CD8-positive, alpha-beta memory T cell (primary cell): ENCODE measurements around the gene SPATS2L. TPM values are rescaled to one million over a fixed set of nuclear protein-coding genes. Genes with fewer than 3 reads are reported as not detected.

Source experiments
- CTCF ChIA-PET: fragments of 350-600 bp; sonication (Branson Sonifier 250); formaldehyde crosslinking; loops from one replicate; lab custom pipeline; 2021; ENCODE audit warnings: antibody characterized with exemption; lab: Charles Lee
- POLR2A ChIA-PET: fragments of 350-600 bp; sonication (Branson Sonifier 250); formaldehyde crosslinking; loops from one replicate; lab custom pipeline; 2021; ENCODE audit warnings: antibody characterized with exemption; lab: Charles Lee
- DNase-seq, 5 donors: peaks; one replicate each; pipeline versions ENCODE4 v3.0.0 to v3.0.0-alpha.2; 2020 to 2022; ENCODE audit warnings: mixed read lengths in 1 of 5
- H3K27ac ChIP-seq: one replicate; pipeline ENCODE4 v1.7.0; 2013; ENCODE audit warnings: low read depth, mild to moderate bottlenecking, low read length, moderate library complexity
- H3K27me3 ChIP-seq: 2 replicates; pipeline ENCODE4 v1.7.0; 2013; ENCODE audit warnings: low read length, mild to moderate bottlenecking; ENCODE audit not compliant: insufficient read depth, poor library complexity, severe bottlenecking
- H3K36me3 ChIP-seq: 2 replicates; pipeline ENCODE4 v1.7.0; 2013; ENCODE audit warnings: mild to moderate bottlenecking, low read length, moderate library complexity; ENCODE audit not compliant: insufficient read depth
- H3K4me1 ChIP-seq: 2 replicates; pipeline ENCODE4 v1.7.0; 2013; ENCODE audit warnings: mild to moderate bottlenecking, low read length, moderate library complexity; ENCODE audit not compliant: insufficient read depth
- H3K4me3 ChIP-seq: 2 replicates; pipeline ENCODE4 v1.7.0; 2013; ENCODE audit warnings: mild to moderate bottlenecking, low read length
- H3K9me3 ChIP-seq: 2 replicates; pipeline ENCODE4 v1.7.0; 2013; ENCODE audit warnings: mild to moderate bottlenecking, low read length
- H3K27ac Mint-ChIP-seq, 8 donors: one replicate each; pipeline ENCODE4 v1.8.0; 2020 to 2021; ENCODE audit warnings: mixed read lengths in 8 of 8, mild to moderate bottlenecking in 6 of 8, inconsistent platforms in 3 of 8, moderate library complexity in 3 of 8
- H3K27me3 Mint-ChIP-seq, 2 donors: one replicate each; pipeline ENCODE4 v1.8.0; 2020 to 2021; ENCODE audit warnings: mixed read lengths in 2 of 2, mild to moderate bottlenecking in 1 of 2, moderate library complexity in 1 of 2
- H3K36me3 Mint-ChIP-seq, 3 donors: one replicate each; pipeline ENCODE4 v1.8.0; 2020 to 2021; ENCODE audit warnings: mixed read lengths in 3 of 3, inconsistent platforms in 1 of 3, mild to moderate bottlenecking in 1 of 3
- H3K4me1 Mint-ChIP-seq, 3 donors: one replicate each; pipeline ENCODE4 v1.8.0; 2020 to 2021; ENCODE audit warnings: mixed read lengths in 3 of 3, inconsistent platforms in 1 of 3, mild to moderate bottlenecking in 1 of 3
- H3K4me3 Mint-ChIP-seq, 7 donors: one replicate each; pipeline ENCODE4 v1.8.0; 2020 to 2021; ENCODE audit warnings: mixed read lengths in 7 of 7, mild to moderate bottlenecking in 6 of 7, moderate library complexity in 4 of 7, inconsistent platforms in 2 of 7
- H3K9me3 Mint-ChIP-seq, 5 donors: one replicate each; pipeline ENCODE4 v1.8.0; 2020 to 2022; ENCODE audit warnings: mixed read lengths in 5 of 5, mild to moderate bottlenecking in 3 of 5, moderate library complexity in 2 of 5, inconsistent platforms in 1 of 5
- polyA plus RNA-seq: library from polyadenylated mRNA; unstranded; fragments of 300-500 nt; fragmentation: Illumina TruSeq; gene quantifications from one replicate; pipeline ENCODE4 v1.2.3, GENCODE V29; 2021
- total RNA-seq, 2 experiments: library from RNA; stranded (reverse); gene quantifications; one replicate each; pipeline ENCODE4 v1.2.3, GENCODE V29; 2021

Gene SPATS2L
- total and polyA plus RNA-seq, 3 experiments from 2014 or later: 11.3 to 22.2 (median 21.8) TPM

GRCh38 chr2:200443376-200443775 lies 136.9 kb downstream of the SPATS2L start:
- no peaks in the 10 kb centered on the region for H3K36me3 ChIP-seq
- Mint-ChIP-seq H3K27me3 (no peaks in the 10 kb centered on the region), H3K4me3 (no peak overlapping the region), H3K27ac (no peak overlapping the region), H3K36me3 (peaks cover 0 to 9% (median 2%) of the 10 kb centered on the region in 3 donors), H3K9me3 (no peaks in the 10 kb centered on the region), H3K4me1 (no peaks in the 10 kb centered on the region)
- no peak for DNase-seq
- H3K27ac ChIP-seq: no peak overlapping the region
- CTCF ChIA-PET: interaction anchor here (1.9 kb wide), 1 partner anchor 27 kb away, joined by 5 read pairs; no protein-coding TSS in a partner anchor
- POLR2A ChIA-PET: no interaction called here
- H3K4me3 ChIP-seq: no peak overlapping the region
- no peaks in the 10 kb centered on the region for H3K4me1 ChIP-seq
- H3K9me3 ChIP-seq: no peaks in the 10 kb centered on the region
- no peaks in the 10 kb centered on the region for H3K27me3 ChIP-seq

- peaks cover 0 to 9% (median 3%) of the 10 kb centered on the region in 3 donors for H3K36me3 Mint-ChIP-seq
These were observed 137.4 kb downstream of the SPATS2L start for GRCh38 chr2:200443916-200444315.

GRCh38 chr2:200444530-200444929 lies 138.0 kb downstream of the SPATS2L start:
- no peaks in the 10 kb centered on the region for H3K36me3 ChIP-seq
- no peaks in the 10 kb centered on the region for H3K27me3 Mint-ChIP-seq
- POLR2A ChIA-PET: no interaction called here
- H3K4me3 ChIP-seq: no peak overlapping the region
- no peaks in the 10 kb centered on the region for H3K9me3 ChIP-seq
- H3K27ac ChIP-seq: no peak overlapping the region
- no peak overlapping the region for H3K4me3 Mint-ChIP-seq
- H3K9me3 Mint-ChIP-seq: no peaks in the 10 kb centered on the region
- peak overlapping the region in 1 of 8 donors; percentile 15 for H3K27ac Mint-ChIP-seq
- peaks cover 0 to 9% (median 3%) of the 10 kb centered on the region in 3 donors for H3K36me3 Mint-ChIP-seq
- H3K4me1 Mint-ChIP-seq: no peaks in the 10 kb centered on the region
- H3K27me3 ChIP-seq: no peaks in the 10 kb centered on the region
- CTCF ChIA-PET: interaction anchor here (1.9 kb wide), 1 partner anchor 26 kb away, joined by 5 read pairs; no protein-coding TSS in a partner anchor
- no peaks in the 10 kb centered on the region for H3K4me1 ChIP-seq
- no peak for DNase-seq

More at GRCh38 chr2:200443916-200444315, 137.4 kb downstream of the SPATS2L start:
- Histone ChIP-seq H3K36me3 (no peaks in the 10 kb centered on the region), H3K4me1 (no peaks in the 10 kb centered on the region), H3K4me3 (no peak overlapping the region), H3K9me3 (no peaks in the 10 kb centered on the region), H3K27ac (no peak overlapping the region), H3K27me3 (no peaks in the 10 kb centered on the region)
- ChIA-PET CTCF (interaction anchor here (1.9 kb wide), 1 partner anchor 26 kb away, joined by 5 read pairs; no protein-coding TSS in a partner anchor), POLR2A (no interaction called here)
- Mint-ChIP-seq H3K9me3 (no peaks in the 10 kb centered on the region), H3K4me1 (no peaks in the 10 kb centered on the region), H3K4me3 (no peak overlapping the region), H3K27me3 (no peaks in the 10 kb centered on the region), H3K27ac (no peak overlapping the region)
- DNase-seq: no peak

GRCh38 chr2:200445284-200445683 lies 138.8 kb downstream of the SPATS2L start:
- Mint-ChIP-seq H3K9me3 (no peaks in the 10 kb centered on the region), H3K27me3 (no peaks in the 10 kb centered on the region), H3K4me1 (no peaks in the 10 kb centered on the region), H3K4me3 (no peak overlapping the region), H3K36me3 (peaks cover 0 to 5% (median 3%) of the 10 kb centered on the region in 3 donors), H3K27ac (no peak overlapping the region)
- Histone ChIP-seq H3K27me3 (no peaks in the 10 kb centered on the region), H3K9me3 (no peaks in the 10 kb centered on the region), H3K27ac (no peak overlapping the region), H3K4me1 (no peaks in the 10 kb centered on the region), H3K4me3 (no peak overlapping the region), H3K36me3 (no peaks in the 10 kb centered on the region)
- POLR2A ChIA-PET: no interaction called here
- DNase-seq: no peak
- CTCF ChIA-PET: interaction anchor here (1.9 kb wide), 1 partner anchor 25 kb away, joined by 5 read pairs; no protein-coding TSS in a partner anchor

GRCh38 chr2:200446612-200447011 lies 140.1 kb downstream of the SPATS2L start:
- H3K27me3 Mint-ChIP-seq: no peaks in the 10 kb centered on the region
- DNase-seq: no peak
- no peaks in the 10 kb centered on the region for H3K4me1 Mint-ChIP-seq
- Histone ChIP-seq H3K27ac (no peak overlapping the region), H3K4me3 (no peak overlapping the region), H3K4me1 (no peaks in the 10 kb centered on the region), H3K36me3 (no peaks in the 10 kb centered on the region), H3K27me3 (no peaks in the 10 kb centered on the region), H3K9me3 (no peaks in the 10 kb centered on the region)
- no peaks in the 10 kb centered on the region for H3K9me3 Mint-ChIP-seq
- no peak overlapping the region for H3K27ac Mint-ChIP-seq
- ChIA-PET CTCF (no interaction called here), POLR2A (no interaction called here)
- no peak overlapping the region for H3K4me3 Mint-ChIP-seq
- peaks cover 0 to 6% (median 5%) of the 10 kb centered on the region in 3 donors for H3K36me3 Mint-ChIP-seq

GRCh38 chr2:200447139-200447855 lies 140.8 kb downstream of the SPATS2L start:
- no peaks in the 10 kb centered on the region for H3K27me3 ChIP-seq
- CTCF ChIA-PET: no interaction called here
- no peak overlapping the region for H3K4me3 Mint-ChIP-seq
- H3K27me3 Mint-ChIP-seq: no peaks in the 10 kb centered on the region
- H3K4me1 Mint-ChIP-seq: no peaks in the 10 kb centered on the region
- H3K9me3 ChIP-seq: no peaks in the 10 kb centered on the region
- H3K4me3 ChIP-seq: no peak overlapping the region
- peaks cover 0 to 5% (median 4%) of the 10 kb centered on the region in 3 donors for H3K36me3 Mint-ChIP-seq
- no peaks in the 10 kb centered on the region for H3K4me1 ChIP-seq
- H3K27ac Mint-ChIP-seq: peak overlapping the region in 1 of 8 donors; percentile 25
- no peak overlapping the region for H3K27ac ChIP-seq
- H3K36me3 ChIP-seq: no peaks in the 10 kb centered on the region
- H3K9me3 Mint-ChIP-seq: no peaks in the 10 kb centered on the region
- no peak for DNase-seq
- POLR2A ChIA-PET: no interaction called here

GRCh38 chr2:200448455-200448854 lies 142.0 kb downstream of the SPATS2L start:
- Mint-ChIP-seq H3K4me3 (no peak overlapping the region), H3K36me3 (peaks cover 0 to 7% (median 5%) of the 10 kb centered on the region in 3 donors), H3K9me3 (no peaks in the 10 kb centered on the region), H3K27ac (no peak overlapping the region), H3K4me1 (no peaks in the 10 kb centered on the region), H3K27me3 (no peaks in the 10 kb centered on the region)
- Histone ChIP-seq H3K27ac (no peak overlapping the region), H3K4me3 (no peak overlapping the region), H3K27me3 (no peaks in the 10 kb centered on the region), H3K36me3 (no peaks in the 10 kb centered on the region), H3K9me3 (no peaks in the 10 kb centered on the region), H3K4me1 (no peaks in the 10 kb centered on the region)
- POLR2A ChIA-PET: no interaction called here
- no peak for DNase-seq
- CTCF ChIA-PET: no interaction called here

GRCh38 chr2:200449149-200449548 lies 142.7 kb downstream of the SPATS2L start:
- Mint-ChIP-seq H3K27me3 (no peaks in the 10 kb centered on the region), H3K36me3 (peaks cover 0 to 9% (median 5%) of the 10 kb centered on the region in 3 donors), H3K4me3 (no peak overlapping the region), H3K27ac (no peak overlapping the region), H3K9me3 (no peaks in the 10 kb centered on the region), H3K4me1 (peaks cover 0 to 2% (median 0%) of the 10 kb centered on the region in 3 donors)
- no peaks in the 10 kb centered on the region for H3K9me3 ChIP-seq
- ChIA-PET CTCF (no interaction called here), POLR2A (no interaction called here)
- no peak overlapping the region for H3K4me3 ChIP-seq
- no peaks in the 10 kb centered on the region for H3K36me3 ChIP-seq
- DNase-seq: no peak
- no peaks in the 10 kb centered on the region for H3K27me3 ChIP-seq
- H3K4me1 ChIP-seq: no peaks in the 10 kb centered on the region
- H3K27ac ChIP-seq: no peak overlapping the region
